ENCODE data around the gene NPIPB2. TPM values are rescaled to one million over a fixed set of nuclear protein-coding genes. Genes with fewer than 3 reads are reported as not detected.

The NPIPB2 gene
- total RNA-seq, 2 experiments from 2014 or later = 4.9 to 11.0 TPM

DNA sequence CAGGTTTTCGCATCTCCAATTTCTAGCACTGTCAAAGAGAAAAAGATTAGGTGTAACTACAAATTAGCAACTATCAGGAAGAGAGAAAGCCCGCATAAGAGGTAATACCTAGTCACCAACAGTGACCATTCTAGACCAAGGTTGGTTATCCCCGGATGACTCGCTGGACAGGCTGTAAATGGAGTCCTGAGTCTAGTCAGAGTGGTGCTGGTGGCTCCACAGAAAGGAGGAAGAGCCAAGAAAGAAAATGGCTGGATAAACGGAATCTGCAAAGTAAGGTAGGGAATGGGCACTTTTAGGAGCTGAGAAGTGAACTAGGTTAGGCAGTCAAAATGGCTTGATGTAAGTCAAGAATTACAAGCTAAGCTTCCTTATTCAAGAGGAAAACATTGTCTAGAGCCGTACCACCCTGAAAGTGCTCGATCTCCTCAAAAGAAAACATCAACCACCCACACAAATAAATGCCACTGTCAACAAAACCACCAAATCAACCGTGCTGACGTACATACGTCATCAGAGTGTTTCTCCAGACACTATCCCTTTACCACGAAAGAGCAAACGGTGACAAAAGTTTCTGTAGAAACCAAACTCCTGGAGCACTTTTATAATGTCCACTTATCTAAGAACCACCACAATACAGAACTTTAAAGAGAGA lies 28.3 kb downstream of the NPIPB2 start:
- Mint-ChIP-seq H3K27me3 (no peaks in the 10 kb centered on the region), H3K4me3 (peak overlapping the region; percentile 98), H3K9me3 (no peaks in the 10 kb centered on the region), H3K27ac (peak overlapping the region; percentile 95), H3K4me1 (ENCODE audit: low read depth) (peaks cover 53% of the 10 kb centered on the region), H3K36me3 (ENCODE audit: low read depth) (peaks cover 44% of the 10 kb centered on the region)
- intact Hi-C loops (cut with micrococcal nuclease) = no loop called here
- CTCF ChIA-PET = interaction anchor here (1.6 to 1.7 kb wide), 2 partner anchors 9 to 154 kb away, joined by 3 to 5 read pairs; no protein-coding TSS in a partner anchor
- ATAC-seq = no peak
- POLR2A ChIA-PET = interaction anchor here (0.6 to 2.0 kb wide), 7 partner anchors 13 to 167 kb away, joined by 3 to 6 read pairs (median 3); partner anchors contain the start of genes RSL1D1 and ZC3H7A
- TF ChIP-seq, protein P1, sequence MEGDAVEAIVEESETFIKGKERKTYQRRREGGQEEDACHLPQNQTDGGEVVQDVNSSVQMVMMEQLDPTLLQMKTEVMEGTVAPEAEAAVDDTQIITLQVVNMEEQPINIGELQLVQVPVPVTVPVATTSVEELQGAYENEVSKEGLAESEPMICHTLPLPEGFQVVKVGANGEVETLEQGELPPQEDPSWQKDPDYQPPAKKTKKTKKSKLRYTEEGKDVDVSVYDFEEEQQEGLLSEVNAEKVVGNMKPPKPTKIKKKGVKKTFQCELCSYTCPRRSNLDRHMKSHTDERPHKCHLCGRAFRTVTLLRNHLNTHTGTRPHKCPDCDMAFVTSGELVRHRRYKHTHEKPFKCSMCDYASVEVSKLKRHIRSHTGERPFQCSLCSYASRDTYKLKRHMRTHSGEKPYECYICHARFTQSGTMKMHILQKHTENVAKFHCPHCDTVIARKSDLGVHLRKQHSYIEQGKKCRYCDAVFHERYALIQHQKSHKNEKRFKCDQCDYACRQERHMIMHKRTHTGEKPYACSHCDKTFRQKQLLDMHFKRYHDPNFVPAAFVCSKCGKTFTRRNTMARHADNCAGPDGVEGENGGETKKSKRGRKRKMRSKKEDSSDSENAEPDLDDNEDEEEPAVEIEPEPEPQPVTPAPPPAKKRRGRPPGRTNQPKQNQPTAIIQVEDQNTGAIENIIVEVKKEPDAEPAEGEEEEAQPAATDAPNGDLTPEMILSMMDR (IDR thresholded peaks at IDR 0.05) = no peak
- peak; percentile 38 for DNase-seq

DNA sequence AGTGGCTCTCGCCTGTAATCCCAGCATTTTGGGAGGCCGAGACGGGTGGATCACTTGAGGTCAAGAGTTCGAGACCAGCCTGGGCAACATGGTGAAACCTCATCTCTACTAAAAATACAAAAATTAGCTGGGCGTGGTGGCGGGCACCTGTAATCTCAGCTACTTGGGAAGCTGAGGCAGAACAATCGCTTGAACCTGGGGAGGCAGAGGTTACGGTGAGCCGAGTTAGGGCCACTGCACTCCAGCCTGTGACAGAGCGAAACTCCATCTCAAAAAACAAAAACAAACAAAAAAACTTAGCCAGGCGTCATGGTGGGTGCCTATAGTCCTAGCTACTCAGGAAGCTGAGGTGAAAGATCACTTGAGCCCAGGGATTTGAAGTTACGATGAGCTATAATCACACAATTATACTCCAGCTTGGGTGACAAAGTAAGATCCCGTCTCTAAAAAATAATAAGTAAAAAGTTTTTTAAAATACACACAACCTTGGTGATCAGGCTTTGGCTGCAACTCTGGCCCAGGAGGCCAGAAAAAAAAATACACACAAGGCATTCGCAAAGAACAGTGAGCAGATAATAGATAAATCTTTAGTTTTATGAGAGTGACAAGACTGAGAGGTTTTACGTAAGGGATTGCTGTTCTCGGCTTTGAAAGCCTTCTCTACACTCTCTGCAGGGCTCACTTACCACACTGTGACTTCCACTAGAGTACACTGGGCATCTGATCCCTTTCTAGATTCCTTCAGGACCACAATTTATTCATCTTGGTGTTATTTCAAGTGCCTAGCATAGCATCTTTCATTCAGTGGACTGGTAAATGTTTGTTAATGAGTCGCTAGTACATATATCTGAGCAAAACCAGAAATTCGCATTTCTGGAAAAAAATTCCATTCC lies 31.9 kb downstream of the NPIPB2 start:
- DNase-seq (no peak), ATAC-seq (no peak)
- TF ChIP-seq, protein P1 (IDR thresholded peaks at IDR 0.05) = no peak
- no peaks in the 10 kb centered on the region for H3K27me3 Mint-ChIP-seq
- H3K36me3 Mint-ChIP-seq (ENCODE audit: low read depth) = peaks cover 67% of the 10 kb centered on the region
- ChIA-PET CTCF (no interaction called here), POLR2A (no interaction called here)
- peak overlapping the region; percentile 42 for H3K27ac Mint-ChIP-seq
- intact Hi-C loops (cut with micrococcal nuclease) = no loop called here
- no peaks in the 10 kb centered on the region for H3K9me3 Mint-ChIP-seq
- peaks cover 67% of the 10 kb centered on the region for H3K4me1 Mint-ChIP-seq (ENCODE audit: low read depth)
- H3K4me3 Mint-ChIP-seq = no peak overlapping the region

DNA sequence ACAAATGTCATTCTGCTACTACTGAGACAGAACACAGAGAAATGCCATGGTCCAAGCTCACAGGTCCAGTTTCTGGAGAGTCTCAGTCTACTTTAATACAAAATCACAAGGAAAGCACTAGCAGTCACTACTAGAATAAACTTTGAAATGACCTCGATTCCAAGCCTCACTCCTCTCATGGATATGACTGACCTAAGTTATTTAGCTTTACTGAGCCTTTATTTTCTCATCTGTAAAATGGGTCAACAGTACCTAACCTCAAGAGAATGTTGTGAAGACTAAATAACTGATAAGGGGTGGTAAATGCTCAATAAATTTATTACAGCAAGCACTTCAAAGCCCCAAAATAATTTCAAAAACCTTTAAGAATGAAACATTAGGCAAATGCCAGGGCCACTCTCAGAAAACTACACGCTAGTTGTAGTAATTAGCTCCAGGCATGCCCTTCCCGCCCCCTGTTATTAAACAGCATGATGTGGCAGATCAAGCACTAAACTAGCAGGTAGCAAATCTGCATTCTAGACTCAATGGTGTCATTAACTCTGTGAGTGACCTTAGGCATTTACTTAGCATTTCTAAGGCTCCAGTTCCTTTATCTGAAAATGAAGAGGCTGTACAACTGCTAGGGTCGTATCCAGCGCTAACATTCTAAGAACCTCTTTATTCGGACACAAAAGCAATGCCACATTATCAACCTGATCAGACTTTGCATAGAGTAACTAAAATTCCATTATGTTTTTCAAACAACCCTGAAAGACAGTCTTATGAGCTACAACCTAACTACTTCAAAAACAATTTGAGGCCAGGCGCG lies 34.5 kb downstream of the NPIPB2 start:
- Mint-ChIP-seq H3K4me1 (ENCODE audit: low read depth) (peaks cover 62% of the 10 kb centered on the region), H3K27ac (no peak overlapping the region), H3K27me3 (no peaks in the 10 kb centered on the region), H3K4me3 (no peak overlapping the region), H3K9me3 (no peaks in the 10 kb centered on the region), H3K36me3 (ENCODE audit: low read depth) (peaks cover 52% of the 10 kb centered on the region)
- ChIA-PET CTCF (interaction anchor here (1.0 to 1.2 kb wide), 3 partner anchors 37 to 161 kb away, joined by 3 to 4 read pairs (median 3); no protein-coding TSS in a partner anchor), POLR2A (no interaction called here)
- intact Hi-C loops (cut with micrococcal nuclease) = no loop called here
- TF ChIP-seq, protein P1 (IDR thresholded peaks at IDR 0.05) = no peak
- DNase-seq (no peak), ATAC-seq (no peak)

DNA sequence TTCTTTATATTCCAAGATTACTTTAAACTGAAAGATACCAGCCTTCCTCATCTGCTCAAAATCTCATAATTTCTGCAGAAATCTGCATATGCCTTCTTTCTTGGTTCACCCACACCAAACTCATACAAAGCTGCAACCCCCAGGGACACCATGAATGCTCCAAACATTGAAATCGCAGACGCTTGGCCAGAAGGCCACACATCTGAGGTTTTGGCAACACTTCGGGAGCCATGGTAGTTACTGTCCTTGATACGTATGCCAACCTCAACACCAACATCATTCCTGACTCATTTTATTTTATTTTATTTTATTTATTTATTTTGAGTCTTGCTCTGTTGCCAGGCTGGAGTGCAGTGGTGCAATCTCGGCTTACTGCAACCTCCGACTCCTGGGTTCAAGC lies 37.9 kb downstream of the NPIPB2 start:
- ChIA-PET CTCF (interaction anchor here (1.0 to 2.1 kb wide), 3 partner anchors 10 to 164 kb away, joined by 3 to 6 read pairs (median 3); no protein-coding TSS in a partner anchor), POLR2A (interaction anchor here (1.0 to 1.1 kb wide), 2 partner anchors 12 to 20 kb away, joined by 3 to 5 read pairs; partner anchors contain the start of gene GSPT1)
- Mint-ChIP-seq H3K36me3 (ENCODE audit: low read depth) (peaks cover 39% of the 10 kb centered on the region), H3K27me3 (no peaks in the 10 kb centered on the region), H3K4me3 (no peak overlapping the region), H3K27ac (no peak overlapping the region), H3K9me3 (no peaks in the 10 kb centered on the region), H3K4me1 (ENCODE audit: low read depth) (peaks cover 61% of the 10 kb centered on the region)
- TF ChIP-seq, protein P1 (IDR thresholded peaks at IDR 0.05) = no peak
- intact Hi-C loops (cut with micrococcal nuclease) = no loop called here
- DNase-seq = no peak
- no peak for ATAC-seq

Data from activated CD8-positive, alpha-beta T cell treated with anti-CD3 and anti-CD28 coated beads for 36 hours (primary cell).